Ishikawa (cell line): ENCODE data around the gene ZBTB3.

Experiments
- MAX ChIP-seq: IDR thresholded peaks from 2 replicates; pipeline ENCODE4 v1.6.1; 2012
- TCF12 ChIP-seq: IDR thresholded peaks from 2 replicates; pipeline ENCODE4 v1.6.1; 2012; ENCODE audit warnings: low read depth

GRCh38 chr11:62708793-62709192, 45.2 kb downstream of the ZBTB3 start:
- TF ChIP-seq MAX (no peak), TCF12 (no peak)
